Gastrocnemius medialis (tissue), 4 donors: Measurements from ENCODE around the gene FAM3C.

Source experiments
- CTCF ChIP-seq, 5 experiments: fragments of 450-650 bp in 3 of 5; fragments of 200-600 bp in 2 of 5; sonication (generic) in 2 of 5; IDR thresholded peaks in 4 of 5; conservative IDR thresholded peaks in 1 of 5; 1 replicate in 4 of 5; 2 replicates in 1 of 5; pipeline ENCODE4 v1.5.1; 2016 to 2019; ENCODE audit warnings: antibody characterized with exemption in 5 of 5, mild to moderate bottlenecking in 3 of 5, moderate library complexity in 3 of 5
- POLR2A ChIP-seq, 2 donors: fragments of 450-650 bp; IDR thresholded peaks; one replicate each; pipeline ENCODE4 v1.6.1; 2017; ENCODE audit warnings: antibody characterized with exemption in 2 of 2, mild to moderate bottlenecking in 2 of 2, moderate library complexity in 2 of 2

GRCh38 chr7:121392277-121393004, 3.7 kb downstream of the FAM3C start:
- TF ChIP-seq CTCF (IDR thresholded peaks at IDR 0.05 in 4 of 5, conservative IDR thresholded peaks at IDR 0.05 in 1 of 5) (no peak), POLR2A (IDR thresholded peaks at IDR 0.05) (no peak)
